OCI-LY7 (cell line): ENCODE data around the gene MT1HL1. TPM values are rescaled to one million over a fixed set of nuclear protein-coding genes. Genes with fewer than 3 reads are reported as not detected.

Experiments
- BruUV-seq: library from RNA; stranded (reverse); fragments of 400-500 nt; replicated peaks from 2 replicates; lab custom pipeline; 2021; lab: Mats Ljungman, UMichigan
- CTCF ChIA-PET: fragments of 300-600 bp; sonication (Branson Sonifier 250); formaldehyde crosslinking; loops from one replicate; lab custom pipeline; 2022; ENCODE audit warnings: antibody characterized with exemption; ENCODE audit not compliant: unreplicated experiment; lab: Charles Lee
- POLR2A ChIA-PET: fragments of 300-600 bp; sonication (Branson Sonifier 250); formaldehyde crosslinking; loops from one replicate; lab custom pipeline; 2022; ENCODE audit warnings: antibody characterized with exemption; lab: Charles Lee
- DNase-seq: peaks from one replicate; pipeline ENCODE4 v3.0.0-alpha.2; 2015; ENCODE audit warnings: low spot score
- H2AFZ ChIP-seq: fragments of 200-600 bp; sonication (generic), shearing (Covaris generic); 2 replicates; pipeline ENCODE4 v1.6.1; 2014; ENCODE audit warnings: mild to moderate bottlenecking, antibody characterized with exemption, low read length, moderate library complexity
- H3K27ac ChIP-seq: fragments of 200-600 bp; sonication (generic); 2 replicates; pipeline ENCODE4 v1.5.1; 2014; ENCODE audit warnings: mixed run types, low read depth, mild to moderate bottlenecking, moderate library complexity, low read length, inconsistent platforms; ENCODE audit not compliant: poor library complexity, severe bottlenecking
- H3K36me3 ChIP-seq: fragments of 200-600 bp; sonication (generic); 2 replicates; pipeline ENCODE4 v1.6.1; 2014; ENCODE audit warnings: mild to moderate bottlenecking, antibody characterized with exemption, low read length, moderate library complexity, mixed read lengths; ENCODE audit not compliant: insufficient read depth
- H3K4me1 ChIP-seq: fragments of 200-600 bp; sonication (generic); 2 replicates; pipeline ENCODE4 v1.5.1; 2014; ENCODE audit warnings: mild to moderate bottlenecking, low read length; ENCODE audit not compliant: insufficient read depth, poor library complexity, severe bottlenecking
- H3K4me2 ChIP-seq: fragments of 200-600 bp; sonication (generic); 2 replicates; pipeline ENCODE4 v1.6.1; 2014; ENCODE audit warnings: mild to moderate bottlenecking, low read length
- H3K4me3 ChIP-seq: fragments of 200-600 bp; sonication (generic); 2 replicates; pipeline ENCODE4 v1.5.1; 2014; ENCODE audit warnings: mild to moderate bottlenecking, low read depth, low read length; ENCODE audit not compliant: poor library complexity, severe bottlenecking
- H3K79me2 ChIP-seq: fragments of 200-600 bp; sonication (generic); 2 replicates; pipeline ENCODE4 v1.6.1; 2016; ENCODE audit warnings: low read depth, mild to moderate bottlenecking, low read length, moderate library complexity, mixed read lengths; ENCODE audit not compliant: insufficient read depth
- H3K9me2 ChIP-seq: fragments of 200-600 bp; sonication (generic); 2 replicates; pipeline ENCODE4 v1.6.1; 2016; ENCODE audit warnings: mild to moderate bottlenecking, low read length, mixed read lengths; ENCODE audit not compliant: insufficient read depth
- H3K9me3 ChIP-seq: fragments of 200-600 bp; sonication (generic); 2 replicates; pipeline ENCODE4 v1.6.1; 2014; ENCODE audit warnings: mild to moderate bottlenecking, mixed run types, low read length, mixed read lengths
- H4K20me1 ChIP-seq: fragments of 200-600 bp; sonication (generic); 2 replicates; pipeline ENCODE4 v1.6.1; 2014; ENCODE audit warnings: mild to moderate bottlenecking, antibody characterized with exemption, low read length, moderate library complexity, mixed read lengths; ENCODE audit not compliant: insufficient read depth
- EZH2phosphoT487 ChIP-seq: fragments of 200-600 bp; sonication (generic); IDR thresholded peaks from 2 replicates; pipeline ENCODE4 v1.6.1; 2018; ENCODE audit warnings: low read depth, borderline replicate concordance, mild to moderate bottlenecking, mixed run types, antibody characterized with exemption, low read length, moderate library complexity, mixed read lengths
- intact Hi-C: fragments of 100-400 bp; cut with micrococcal nuclease; formaldehyde crosslinking; loops from one replicate; pipeline ENCODE4 v1.10.0; 2022; ENCODE audit not compliant: unreplicated experiment
- total RNA-seq, 2 experiments: library from RNA; depleted of rRNA in 1 of 2; stranded (reverse); fragments of >200 nt in 1 of 2; shearing (Covaris generic) in 1 of 2; gene quantifications; 2 replicates each; pipeline ENCODE4 v1.2.3, GENCODE V29; 2014 to 2022
- TF ChIP-seq, protein P1 (sequence below): fragments of 200-600 bp; sonication (generic); conservative IDR thresholded peaks from 2 replicates; pipeline ENCODE4 v1.5.1; 2014; ENCODE audit warnings: mild to moderate bottlenecking, antibody characterized with exemption, low read length, moderate library complexity, mixed read lengths

MT1HL1 gene
- total RNA-seq, 2 experiments from 2014 or later, result not detected

DNA sequence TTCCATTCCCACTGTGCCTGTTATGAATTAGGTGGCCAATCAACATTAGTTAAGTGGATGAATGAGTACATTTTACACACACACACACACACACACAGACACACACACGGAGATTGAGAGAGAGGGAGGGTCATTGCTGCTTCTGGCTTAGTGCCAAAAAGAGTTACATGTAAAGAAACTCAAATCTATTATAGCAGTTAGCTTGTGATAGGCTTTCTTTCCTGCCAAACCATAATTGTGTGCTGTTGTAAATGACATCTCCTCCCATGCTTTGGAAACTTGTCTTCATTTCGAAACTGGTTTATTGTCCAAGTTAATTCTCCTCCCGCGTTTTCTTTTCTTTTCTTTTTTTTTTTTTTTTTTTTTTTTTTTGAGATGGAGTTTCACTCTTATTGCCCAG is 1.4 kb upstream of the MT1HL1 start:
- POLR2A ChIA-PET, result no interaction called here
- no peak overlapping the region for H3K4me2 ChIP-seq
- CTCF ChIA-PET, result no interaction called here
- H3K36me3 ChIP-seq, result no peaks in the 10 kb centered on the region
- H3K9me3 ChIP-seq, result no peaks in the 10 kb centered on the region
- no peak for DNase-seq
- no peaks in the 10 kb centered on the region for H3K79me2 ChIP-seq
- H3K4me1 ChIP-seq, result no peaks in the 10 kb centered on the region
- no peak overlapping the region for H3K27ac ChIP-seq
- TF ChIP-seq, protein P1, sequence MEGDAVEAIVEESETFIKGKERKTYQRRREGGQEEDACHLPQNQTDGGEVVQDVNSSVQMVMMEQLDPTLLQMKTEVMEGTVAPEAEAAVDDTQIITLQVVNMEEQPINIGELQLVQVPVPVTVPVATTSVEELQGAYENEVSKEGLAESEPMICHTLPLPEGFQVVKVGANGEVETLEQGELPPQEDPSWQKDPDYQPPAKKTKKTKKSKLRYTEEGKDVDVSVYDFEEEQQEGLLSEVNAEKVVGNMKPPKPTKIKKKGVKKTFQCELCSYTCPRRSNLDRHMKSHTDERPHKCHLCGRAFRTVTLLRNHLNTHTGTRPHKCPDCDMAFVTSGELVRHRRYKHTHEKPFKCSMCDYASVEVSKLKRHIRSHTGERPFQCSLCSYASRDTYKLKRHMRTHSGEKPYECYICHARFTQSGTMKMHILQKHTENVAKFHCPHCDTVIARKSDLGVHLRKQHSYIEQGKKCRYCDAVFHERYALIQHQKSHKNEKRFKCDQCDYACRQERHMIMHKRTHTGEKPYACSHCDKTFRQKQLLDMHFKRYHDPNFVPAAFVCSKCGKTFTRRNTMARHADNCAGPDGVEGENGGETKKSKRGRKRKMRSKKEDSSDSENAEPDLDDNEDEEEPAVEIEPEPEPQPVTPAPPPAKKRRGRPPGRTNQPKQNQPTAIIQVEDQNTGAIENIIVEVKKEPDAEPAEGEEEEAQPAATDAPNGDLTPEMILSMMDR, result no peak
- no peak for TF ChIP-seq EZH2phosphoT487
- no peaks in the 10 kb centered on the region for H3K9me2 ChIP-seq
- no peaks in the 10 kb centered on the region for H4K20me1 ChIP-seq
- intact Hi-C loops, result no loop called here
- BruUV-seq, result no TSS peak
- no peak overlapping the region for H3K4me3 ChIP-seq
- no peak overlapping the region for H2AFZ ChIP-seq

GRCh38 chr1:237003516-237003915 is 725 bp downstream of the MT1HL1 start:
- no peak overlapping the region for H2AFZ ChIP-seq
- ChIA-PET POLR2A (no interaction called here), CTCF (no interaction called here)
- no peaks in the 10 kb centered on the region for H3K36me3 ChIP-seq
- no peaks in the 10 kb centered on the region for H4K20me1 ChIP-seq
- intact Hi-C loops, result no loop called here
- no peaks in the 10 kb centered on the region for H3K4me1 ChIP-seq
- BruUV-seq, result no TSS peak
- H3K9me2 ChIP-seq, result no peaks in the 10 kb centered on the region
- TF ChIP-seq, protein P1, result no peak
- no peak for TF ChIP-seq EZH2phosphoT487
- no peak overlapping the region for H3K4me3 ChIP-seq
- H3K79me2 ChIP-seq, result no peaks in the 10 kb centered on the region
- no peak overlapping the region for H3K27ac ChIP-seq
- no peak for DNase-seq
- H3K4me2 ChIP-seq, result no peak overlapping the region
- H3K9me3 ChIP-seq, result no peaks in the 10 kb centered on the region

DNA sequence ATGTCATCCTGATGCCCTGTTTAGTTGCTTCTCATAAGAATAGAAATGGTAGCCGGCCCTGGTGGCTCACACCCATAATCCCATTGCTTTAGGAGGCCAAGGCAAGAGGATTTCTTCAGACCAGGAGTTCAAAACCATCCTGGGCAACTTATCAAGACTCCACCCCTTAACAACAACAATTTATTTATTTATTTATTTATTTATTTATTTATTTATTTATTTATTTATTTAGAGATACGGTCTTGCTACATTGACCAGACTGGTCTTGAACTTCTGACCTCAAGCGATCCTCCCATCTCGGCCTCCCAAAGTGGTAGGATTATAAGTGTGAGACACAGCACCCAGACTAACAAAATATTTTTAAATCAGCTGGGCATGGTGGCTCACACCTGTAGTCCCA is 4.0 kb downstream of the MT1HL1 start:
- intact Hi-C loops, result no loop called here
- Histone ChIP-seq H3K4me3 (no peak overlapping the region), H3K36me3 (no peaks in the 10 kb centered on the region), H3K79me2 (no peaks in the 10 kb centered on the region), H3K4me2 (no peak overlapping the region), H3K9me2 (no peaks in the 10 kb centered on the region), H3K4me1 (no peaks in the 10 kb centered on the region), H3K27ac (no peak overlapping the region), H2AFZ (no peak overlapping the region), H3K9me3 (no peaks in the 10 kb centered on the region), H4K20me1 (no peaks in the 10 kb centered on the region)
- ChIA-PET CTCF (no interaction called here), POLR2A (no interaction called here)
- no peak for DNase-seq
- BruUV-seq, result no TSS peak
- TF ChIP-seq, protein P1, result no peak
- no peak for TF ChIP-seq EZH2phosphoT487
